ENCODE results near the gene ACTRT3. TPM values are rescaled to one million over a fixed set of nuclear protein-coding genes. Genes with fewer than 3 reads are reported as not detected.

ACTRT3 gene
- total and polyA plus RNA-seq, 12 donors, result 0.15 to 1.1 (median 0.50) TPM

- DNase-seq (no peak), ATAC-seq (no peak)
- H3K27me3 ChIP-seq, result peaks cover 0 to 9% (median 0%) of the 10 kb centered on the region in 7 donors
- peaks cover 0 to 5% (median 0%) of the 10 kb centered on the region in 11 donors for H3K9me3 ChIP-seq
- H3K4me3 ChIP-seq, result no peak overlapping the region
- H3K4me1 ChIP-seq, result peaks cover 0 to 9% (median 0%) of the 10 kb centered on the region in 9 donors
- intact Hi-C loops (cut with DNase I), result no loop called here
- 58 to 60% methylated on average over 5 of the region's 5 CpGs for WGBS, 2 donors
- no peak overlapping the region for H3K27ac ChIP-seq
- H3K36me3 ChIP-seq, result no peaks in the 10 kb centered on the region
- TF ChIP-seq CTCF (IDR thresholded peaks at IDR 0.05), result no peak
These were observed 10.9 kb downstream of the ACTRT3 start for GRCh38 chr3:169758359-169758994.

GRCh38 chr3:169755488-169755887 lies 13.9 kb downstream of the ACTRT3 start:
- intact Hi-C loops (cut with DNase I), result no loop called here
- H3K9me3 ChIP-seq, result no peaks in the 10 kb centered on the region
- no peak for DNase-seq
- peaks cover 0 to 13% (median 8%) of the 10 kb centered on the region in 7 donors for H3K27me3 ChIP-seq
- WGBS, 2 donors, result 57 to 65% methylated on average over 2 of the region's 2 CpGs
- no peak for ATAC-seq
- H3K4me3 ChIP-seq, result no peak overlapping the region
- H3K36me3 ChIP-seq, result no peaks in the 10 kb centered on the region
- TF ChIP-seq CTCF (IDR thresholded peaks at IDR 0.05), result no peak
- H3K4me1 ChIP-seq, result no peaks in the 10 kb centered on the region
- no peak overlapping the region for H3K27ac ChIP-seq

- DNase-seq, result no peak
- peaks cover 0 to 13% (median 8%) of the 10 kb centered on the region in 7 donors for H3K27me3 ChIP-seq
- H3K36me3 ChIP-seq, result no peaks in the 10 kb centered on the region
- 90 to 96% methylated on average over 3 of the region's 3 CpGs for WGBS, 2 donors
- no peak overlapping the region for H3K4me3 ChIP-seq
- intact Hi-C loops (cut with DNase I), result no loop called here
- TF ChIP-seq CTCF (IDR thresholded peaks at IDR 0.05), result no peak
- no peaks in the 10 kb centered on the region for H3K9me3 ChIP-seq
- no peak for ATAC-seq
- H3K27ac ChIP-seq, result no peak overlapping the region
- H3K4me1 ChIP-seq, result no peaks in the 10 kb centered on the region
These were observed 14.7 kb downstream of the ACTRT3 start for GRCh38 chr3:169754711-169755110.

GRCh38 chr3:169751875-169752274 lies 17.5 kb downstream of the ACTRT3 start:
- DNase-seq, result no peak
- Histone ChIP-seq H3K4me3 (no peak overlapping the region), H3K4me1 (no peaks in the 10 kb centered on the region), H3K27me3 (peaks cover 0 to 36% (median 14%) of the 10 kb centered on the region in 7 donors), H3K27ac (no peak overlapping the region), H3K9me3 (no peaks in the 10 kb centered on the region), H3K36me3 (no peaks in the 10 kb centered on the region)
- 79 to 85% methylated on average over 2 of the region's 2 CpGs for WGBS, 2 donors
- intact Hi-C loops (cut with DNase I), result no loop called here
- no peak for ATAC-seq
- no peak for TF ChIP-seq CTCF (IDR thresholded peaks at IDR 0.05)

Measured in heart right ventricle (tissue), 16 donors.